Fibroblast of lung (primary cell): ENCODE measurements around the gene SLC35E4. TPM values are rescaled to one million over a fixed set of nuclear protein-coding genes. Genes with fewer than 3 reads are reported as not detected.

Source experiments
- DNase-seq, 2 donors: peaks; one replicate each; pipeline versions ENCODE4 v3.0.0 to v3.0.0-alpha.2; 2010; ENCODE audit warnings: low read depth in 2 of 2
- H2AFZ ChIP-seq: 2 replicates; pipeline ENCODE4 v1.5.1; 2012; ENCODE audit warnings: low read length, control low read depth, inconsistent platforms
- H3K27ac ChIP-seq: 2 replicates; pipeline ENCODE4 v1.5.1; 2011; ENCODE audit warnings: low read length, control low read depth; ENCODE audit not compliant: insufficient read depth
- H3K27me3 ChIP-seq: 2 replicates; pipeline ENCODE4 v1.5.1; 2011; ENCODE audit warnings: mild to moderate bottlenecking, low read length; ENCODE audit not compliant: control insufficient read depth, insufficient read depth
- H3K36me3 ChIP-seq: 2 replicates; pipeline ENCODE4 v1.5.1; 2011; ENCODE audit warnings: low read length; ENCODE audit not compliant: control insufficient read depth, insufficient read depth
- H3K4me1 ChIP-seq: 2 replicates; pipeline ENCODE4 v1.5.1; 2011; ENCODE audit warnings: low read length; ENCODE audit not compliant: control insufficient read depth, insufficient read depth; ENCODE audit errors: extremely low read depth
- H3K4me2 ChIP-seq: 2 replicates; pipeline ENCODE4 v1.5.1; 2011; ENCODE audit warnings: low read length, control low read depth; ENCODE audit not compliant: insufficient read depth; ENCODE audit errors: extremely low read depth
- H3K4me3 ChIP-seq, 4 experiments: fragments of 200-600 bp in 1 of 4; sonication (generic) in 1 of 4; replicated peaks in 1 of 4; 2 replicates each; pipeline ENCODE4 v1.5.1; 2011 to 2016; ENCODE audit warnings: low read length in 4 of 4, low read depth in 3 of 4, mild to moderate bottlenecking in 3 of 4, control low read depth in 2 of 4, inconsistent platforms in 1 of 4, mixed read lengths in 1 of 4; ENCODE audit not compliant: insufficient read depth in 1 of 4; ENCODE audit errors: control extremely low read depth in 1 of 4
- H3K79me2 ChIP-seq: 2 replicates; pipeline ENCODE4 v1.5.1; 2012; ENCODE audit warnings: mild to moderate bottlenecking, low read length, inconsistent platforms; ENCODE audit not compliant: control insufficient read depth, insufficient read depth
- H3K9ac ChIP-seq: 2 replicates; pipeline ENCODE4 v1.5.1; 2011; ENCODE audit warnings: mild to moderate bottlenecking, low read length, control low read depth; ENCODE audit not compliant: insufficient read depth
- H3K9me3 ChIP-seq: 2 replicates; pipeline ENCODE4 v1.5.1; 2012; ENCODE audit warnings: low read depth, low read length; ENCODE audit not compliant: control insufficient read depth, insufficient read depth
- H4K20me1 ChIP-seq: 2 replicates; pipeline ENCODE4 v1.5.1; 2011; ENCODE audit warnings: low read length; ENCODE audit not compliant: control insufficient read depth, insufficient read depth; ENCODE audit errors: extremely low read depth
- CTCF ChIP-seq, 2 donors: IDR thresholded peaks in 1 of 2; conservative IDR thresholded peaks in 1 of 2; 1 replicate in 1 of 2; 2 replicates in 1 of 2; pipeline ENCODE4 v1.5.1; 2011 to 2012; ENCODE audit warnings: low read length in 2 of 2, control low read depth in 1 of 2, inconsistent platforms in 1 of 2, low read depth in 1 of 2, mild to moderate bottlenecking in 1 of 2
- EZH2 ChIP-seq: IDR thresholded peaks from 2 replicates; pipeline ENCODE4 v1.5.1; 2012; ENCODE audit warnings: low read length, control low read depth, mild to moderate bottlenecking; ENCODE audit errors: missing control alignments
- polyA plus RNA-seq, 2 donors: library from polyadenylated mRNA; depleted of rRNA in 1 of 2; stranded (reverse) in 1 of 2; unstranded in 1 of 2; fragments of >200 nt; gene quantifications; 2 replicates each; pipeline ENCODE4 v1.2.1, GENCODE V29; 2011 to 2012; ENCODE audit warnings: missing spikeins in 1 of 2
- total RNA-seq: library from RNA; depleted of rRNA; stranded (reverse); fragments of >200 nt; gene quantifications from 2 replicates; pipeline ENCODE4 v1.2.1, GENCODE V29; 2014

Gene SLC35E4
- total and polyA plus RNA-seq, 2 donors (not counting 1 experiment from before 2014, with no cell fraction given) = 2.0 to 10.1 TPM

GRCh38 chr22:30671071-30671470, 35.5 kb downstream of the SLC35E4 start:
- H3K4me1 ChIP-seq = peaks cover 2% of the 10 kb centered on the region
- no peaks in the 10 kb centered on the region for H3K36me3 ChIP-seq
- no peaks in the 10 kb centered on the region for H3K9me3 ChIP-seq
- no peak overlapping the region for H3K9ac ChIP-seq
- no peak for DNase-seq
- no peaks in the 10 kb centered on the region for H3K79me2 ChIP-seq
- H3K4me3 ChIP-seq = no peak overlapping the region
- no peak overlapping the region for H3K4me2 ChIP-seq
- H2AFZ ChIP-seq = no peak overlapping the region
- TF ChIP-seq EZH2 (no peak), CTCF (conservative IDR thresholded peaks at IDR 0.05 in 1 of 2, IDR thresholded peaks at IDR 0.05 in 1 of 2; ENCODE audit: low read depth in 1 of 2, low read length in 2 of 2) (no peak)
- H4K20me1 ChIP-seq = no peaks in the 10 kb centered on the region
- no peaks in the 10 kb centered on the region for H3K27me3 ChIP-seq
- no peak overlapping the region for H3K27ac ChIP-seq

- Histone ChIP-seq H3K4me1 (no peaks in the 10 kb centered on the region), H3K4me2 (no peak overlapping the region), H3K27me3 (no peaks in the 10 kb centered on the region), H3K9ac (no peak overlapping the region), H2AFZ (no peak overlapping the region), H3K36me3 (no peaks in the 10 kb centered on the region), H3K9me3 (no peaks in the 10 kb centered on the region), H3K79me2 (no peaks in the 10 kb centered on the region), H3K27ac (no peak overlapping the region), H3K4me3 (no peak overlapping the region), H4K20me1 (no peaks in the 10 kb centered on the region)
- TF ChIP-seq CTCF (conservative IDR thresholded peaks at IDR 0.05 in 1 of 2, IDR thresholded peaks at IDR 0.05 in 1 of 2; ENCODE audit: low read depth in 1 of 2, low read length in 2 of 2) (no peak), EZH2 (no peak)
- DNase-seq = no peak
These were observed 37.6 kb downstream of the SLC35E4 start for GRCh38 chr22:30673136-30673535.

- no peak for DNase-seq
- Histone ChIP-seq H3K79me2 (no peaks in the 10 kb centered on the region), H3K9me3 (no peaks in the 10 kb centered on the region), H3K27me3 (no peaks in the 10 kb centered on the region), H4K20me1 (no peaks in the 10 kb centered on the region), H3K36me3 (no peaks in the 10 kb centered on the region), H3K27ac (no peak overlapping the region), H2AFZ (no peak overlapping the region), H3K4me1 (no peaks in the 10 kb centered on the region), H3K9ac (no peak overlapping the region), H3K4me2 (no peak overlapping the region), H3K4me3 (no peak overlapping the region)
- TF ChIP-seq EZH2 = no peak
These were observed 38.9 kb downstream of the SLC35E4 start for GRCh38 chr22:30674482-30674881.
